DND-41 (cell line): ENCODE data around the gene INTS1.

Experiments
- CTCF ChIP-seq: IDR thresholded peaks from 2 replicates; pipeline ENCODE4 v1.5.1; 2012; ENCODE audit warnings: borderline replicate concordance, low read length, moderate library complexity, mild to moderate bottlenecking; ENCODE audit not compliant: poor library complexity, severe bottlenecking; ENCODE audit errors: extremely low read depth
- EZH2 ChIP-seq: IDR thresholded peaks from 3 replicates; pipeline ENCODE4 v1.6.1; 2012; ENCODE audit warnings: borderline replicate concordance, low read depth, mild to moderate bottlenecking, moderate library complexity, low read length, inconsistent platforms; ENCODE audit not compliant: severe bottlenecking

- TF ChIP-seq CTCF (no peak), EZH2 (no peak)
Measured at GRCh38 chr7:1539882-1540775, 35.9 kb upstream of the INTS1 start.
